Activated CD4-positive, alpha-beta T cell treated with anti-CD3 and anti-CD28 coated beads, Interleukin-2, amount 10 ng/mL, durations not matched to agents 24 days and 14 days (primary cell): ENCODE measurements around the gene PNMA1. TPM values are rescaled to one million over a fixed set of nuclear protein-coding genes. Genes with fewer than 3 reads are reported as not detected.

Experiments
- DNase-seq: peaks from one replicate; pipeline ENCODE4 v3.0.0; 2022
- H3K27ac Mint-ChIP-seq: one replicate; pipeline ENCODE4 v1.8.0; 2022; ENCODE audit warnings: mild to moderate bottlenecking, mixed read lengths
- H3K27me3 Mint-ChIP-seq: one replicate; pipeline ENCODE4 v1.8.0; 2022; ENCODE audit warnings: mixed read lengths
- H3K36me3 Mint-ChIP-seq: one replicate; pipeline ENCODE4 v1.8.0; 2022; ENCODE audit warnings: low read depth, mild to moderate bottlenecking, mixed read lengths
- H3K4me1 Mint-ChIP-seq: one replicate; pipeline ENCODE4 v1.8.0; 2021; ENCODE audit warnings: mixed read lengths
- H3K4me3 Mint-ChIP-seq: one replicate; pipeline ENCODE4 v1.8.0; 2022; ENCODE audit warnings: mild to moderate bottlenecking, moderate library complexity, mixed read lengths
- H3K9me3 Mint-ChIP-seq: one replicate; pipeline ENCODE4 v1.8.0; 2021; ENCODE audit warnings: mixed read lengths
- intact Hi-C: fragments of 100-400 bp; cut with micrococcal nuclease; formaldehyde crosslinking; loops from one replicate; pipeline ENCODE4 v1.15.1; 2023
- total RNA-seq: library from RNA; stranded (reverse); gene quantifications from 2 replicates; pipeline ENCODE4 v1.2.3, GENCODE V29; 2022

The PNMA1 gene
- total RNA-seq, result 29.7 and 30.4 TPM in 2 replicates

- peak within 1 kb of the TSS; percentile 92 for H3K4me3 Mint-ChIP-seq
- peaks cover 35% of the 10 kb centered on the region for H3K36me3 Mint-ChIP-seq
- H3K4me1 Mint-ChIP-seq, result peaks cover 27% of the 10 kb centered on the region
- peak; percentile 96 for DNase-seq
- intact Hi-C loops, result loop anchor here (1.0 to 10.0 kb wide), 5 partner anchors 46 to 303 kb away; partner anchors contain the start of genes BBOF1, DNAL1, ENTPD5 and RIOX1
- H3K27me3 Mint-ChIP-seq, result no peaks in the 10 kb centered on the region
- H3K27ac Mint-ChIP-seq, result peak within 1 kb of the TSS; percentile 93
- no peaks in the 10 kb centered on the region for H3K9me3 Mint-ChIP-seq
Measured at GRCh38 chr14:73713803-73714655, at the start of gene PNMA1. Gene PNMA1 (minus strand): TSS chr14:73714384. CDS start chr14:73713639, 745 bp downstream.

- DNase-seq, result no peak
- Mint-ChIP-seq H3K4me1 (peaks cover 49% of the 10 kb centered on the region), H3K27ac (peak overlapping the region; percentile 74), H3K4me3 (no peak overlapping the region), H3K36me3 (peaks cover 8% of the 10 kb centered on the region), H3K9me3 (no peaks in the 10 kb centered on the region), H3K27me3 (peaks cover 2% of the 10 kb centered on the region)
- intact Hi-C loops, result no loop called here
Measured at GRCh38 chr14:73763396-73763795, 49.2 kb upstream of the PNMA1 start.

- H3K4me3 Mint-ChIP-seq, result peak overlapping the region; percentile 91
- peaks cover 2% of the 10 kb centered on the region for H3K27me3 Mint-ChIP-seq
- H3K9me3 Mint-ChIP-seq, result no peaks in the 10 kb centered on the region
- intact Hi-C loops, result no loop called here
- DNase-seq, result peak; percentile 81
- H3K27ac Mint-ChIP-seq, result peak overlapping the region; percentile 96
- peaks cover 16% of the 10 kb centered on the region for H3K36me3 Mint-ChIP-seq
- H3K4me1 Mint-ChIP-seq, result peaks cover 57% of the 10 kb centered on the region
Measured at GRCh38 chr14:73762375-73762822, 48.2 kb upstream of the PNMA1 start.

GRCh38 chr14:73761618-73762355, 47.6 kb upstream of the PNMA1 start:
- Mint-ChIP-seq H3K27ac (peak overlapping the region; percentile 96), H3K9me3 (no peaks in the 10 kb centered on the region), H3K4me3 (peak overlapping the region; percentile 91), H3K4me1 (peaks cover 63% of the 10 kb centered on the region), H3K27me3 (peaks cover 2% of the 10 kb centered on the region), H3K36me3 (peaks cover 16% of the 10 kb centered on the region)
- peak; percentile 76 for DNase-seq
- intact Hi-C loops, result loop anchor here (1.0 to 2.0 kb wide), 3 partner anchors 10 to 323 kb away; partner anchors contain the start of genes ALDH6A1 and LIN52

GRCh38 chr14:73760598-73761586, 46.7 kb upstream of the PNMA1 start:
- Mint-ChIP-seq H3K27me3 (peaks cover 2% of the 10 kb centered on the region), H3K27ac (peak overlapping the region; percentile 96), H3K4me1 (peaks cover 69% of the 10 kb centered on the region), H3K9me3 (no peaks in the 10 kb centered on the region), H3K36me3 (peaks cover 19% of the 10 kb centered on the region), H3K4me3 (peak overlapping the region; percentile 91)
- intact Hi-C loops, result loop anchor here (1.0 to 2.0 kb wide), 5 partner anchors 10 to 324 kb away; partner anchors contain the start of genes ALDH6A1 and LIN52
- peak; percentile 71 for DNase-seq

- Mint-ChIP-seq H3K36me3 (peaks cover 16% of the 10 kb centered on the region), H3K9me3 (no peaks in the 10 kb centered on the region), H3K4me1 (peaks cover 70% of the 10 kb centered on the region), H3K27me3 (peaks cover 2% of the 10 kb centered on the region), H3K4me3 (peak overlapping the region; percentile 91), H3K27ac (peak overlapping the region; percentile 96)
- intact Hi-C loops, result loop anchor here (1.0 to 2.0 kb wide), 4 partner anchors 17 to 325 kb away; partner anchors contain the start of genes ALDH6A1 and LIN52
- DNase-seq, result peak; percentile 99
Measured at GRCh38 chr14:73759714-73760597, 45.8 kb upstream of the PNMA1 start.

- peaks cover 2% of the 10 kb centered on the region for H3K27me3 Mint-ChIP-seq
- H3K27ac Mint-ChIP-seq, result peak overlapping the region; percentile 96
- DNase-seq, result peak; percentile 89
- peak overlapping the region; percentile 87 for H3K4me3 Mint-ChIP-seq
- H3K4me1 Mint-ChIP-seq, result peaks cover 73% of the 10 kb centered on the region
- intact Hi-C loops, result no loop called here
- H3K9me3 Mint-ChIP-seq, result no peaks in the 10 kb centered on the region
- H3K36me3 Mint-ChIP-seq, result peaks cover 16% of the 10 kb centered on the region
Measured at GRCh38 chr14:73759183-73759713, 45.1 kb upstream of the PNMA1 start.

- peaks cover 2% of the 10 kb centered on the region for H3K27me3 Mint-ChIP-seq
- intact Hi-C loops, result loop anchor here (1.0 kb wide), 2 partner anchors 30 to 62 kb away; no protein-coding TSS in a partner anchor
- H3K4me1 Mint-ChIP-seq, result peaks cover 79% of the 10 kb centered on the region
- peak overlapping the region; percentile 96 for H3K27ac Mint-ChIP-seq
- no peaks in the 10 kb centered on the region for H3K9me3 Mint-ChIP-seq
- peaks cover 17% of the 10 kb centered on the region for H3K36me3 Mint-ChIP-seq
- DNase-seq, result peak; percentile 91
- H3K4me3 Mint-ChIP-seq, result peak overlapping the region; percentile 87
Measured at GRCh38 chr14:73758392-73759182, 44.4 kb upstream of the PNMA1 start.

GRCh38 chr14:73757876-73758391, 43.8 kb upstream of the PNMA1 start:
- intact Hi-C loops, result loop anchor here (1.0 kb wide), 2 partner anchors 30 to 62 kb away; no protein-coding TSS in a partner anchor
- no peaks in the 10 kb centered on the region for H3K9me3 Mint-ChIP-seq
- peaks cover 79% of the 10 kb centered on the region for H3K4me1 Mint-ChIP-seq
- H3K27ac Mint-ChIP-seq, result peak overlapping the region; percentile 96
- H3K27me3 Mint-ChIP-seq, result peaks cover 2% of the 10 kb centered on the region
- peak; percentile 64 for DNase-seq
- peaks cover 17% of the 10 kb centered on the region for H3K36me3 Mint-ChIP-seq
- H3K4me3 Mint-ChIP-seq, result peak overlapping the region; percentile 87

- Mint-ChIP-seq H3K4me1 (peaks cover 79% of the 10 kb centered on the region), H3K4me3 (peak overlapping the region; percentile 87), H3K9me3 (no peaks in the 10 kb centered on the region), H3K27ac (peak overlapping the region; percentile 96), H3K27me3 (peaks cover 2% of the 10 kb centered on the region), H3K36me3 (peaks cover 17% of the 10 kb centered on the region)
- peak; percentile 74 for DNase-seq
- intact Hi-C loops, result no loop called here
Measured at GRCh38 chr14:73757381-73757780, 43.2 kb upstream of the PNMA1 start.

- Mint-ChIP-seq H3K9me3 (no peaks in the 10 kb centered on the region), H3K27me3 (peaks cover 2% of the 10 kb centered on the region), H3K36me3 (peaks cover 22% of the 10 kb centered on the region), H3K4me3 (peak overlapping the region; percentile 87), H3K27ac (peak overlapping the region; percentile 96), H3K4me1 (peaks cover 80% of the 10 kb centered on the region)
- DNase-seq, result peak; percentile 73
- intact Hi-C loops, result loop anchor here (2.0 kb wide), 1 partner anchor 15 kb away; no protein-coding TSS in a partner anchor
Measured at GRCh38 chr14:73755434-73756014, 41.3 kb upstream of the PNMA1 start.
